Left cardiac atrium (tissue), 4 donors: ENCODE data around the gene ANKMY1. TPM values are rescaled to one million over a fixed set of nuclear protein-coding genes. Genes with fewer than 3 reads are reported as not detected.
A peak's percentile ranks its signal among the peaks of the same experiment; 100 is the strongest.

Experiments used
- ATAC-seq, 2 donors: fragments of 200-7000 bp; cut with Tn5 transposase; one replicate each; pipeline ENCODE4 v1.9.1; 2020; ENCODE audit warnings: mild to moderate bottlenecking in 2 of 2, moderate library complexity in 2 of 2
- DNase-seq: peaks from one replicate; pipeline ENCODE4 v3.0.0-alpha.2; 2020
- intact Hi-C, 2 donors: fragments of 100-400 bp; cut with DNase I; formaldehyde crosslinking; loops; one replicate each; pipeline versions ENCODE4 v1.14.1 to v1.15.1; 2022 to 2023
- total RNA-seq, 2 donors: library from RNA; stranded (reverse); fragmentation: NEBNext Ultra II Directional; extraction: Animal tissue kit (Norgen Biotek cat#: 25700); gene quantifications; one replicate each; pipeline ENCODE4 v1.2.1, GENCODE V29; 2021
- donor health status: DM: no; HTN: yes; CAD: no.
- donor health status: DM: no; HTN: yes; CAD: no; lungs with severe emphysema.
- donor health status: DM: yes; HTN: yes; CAD: no.
- donor health status: Dilated cardiomyopathy.

The ANKMY1 gene
- total RNA-seq, 2 donors from 2014 or later, result 4.9 to 8.1 TPM

DNA sequence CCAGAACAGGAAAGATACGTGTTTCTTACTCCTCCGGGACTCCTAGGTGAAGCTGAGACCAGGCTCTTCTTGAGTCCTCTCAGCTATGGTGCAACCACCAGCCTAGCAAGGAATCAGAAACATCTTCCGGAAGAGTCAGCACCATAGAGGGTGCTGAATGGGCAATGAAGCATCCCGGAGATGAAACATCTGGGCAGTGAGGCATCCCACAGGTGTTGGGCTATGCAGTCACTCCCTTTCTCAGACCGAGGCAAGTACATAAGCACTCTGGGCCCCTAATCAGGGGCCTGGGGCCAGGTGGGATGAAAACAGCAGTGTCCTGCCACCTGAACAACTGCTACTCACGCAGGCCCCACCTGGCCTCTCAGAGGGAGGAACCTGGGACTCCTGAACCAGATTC lies 27.3 kb upstream of the ANKMY1 start:
- peak; percentile 14 for DNase-seq
- no peak for ATAC-seq

DNA sequence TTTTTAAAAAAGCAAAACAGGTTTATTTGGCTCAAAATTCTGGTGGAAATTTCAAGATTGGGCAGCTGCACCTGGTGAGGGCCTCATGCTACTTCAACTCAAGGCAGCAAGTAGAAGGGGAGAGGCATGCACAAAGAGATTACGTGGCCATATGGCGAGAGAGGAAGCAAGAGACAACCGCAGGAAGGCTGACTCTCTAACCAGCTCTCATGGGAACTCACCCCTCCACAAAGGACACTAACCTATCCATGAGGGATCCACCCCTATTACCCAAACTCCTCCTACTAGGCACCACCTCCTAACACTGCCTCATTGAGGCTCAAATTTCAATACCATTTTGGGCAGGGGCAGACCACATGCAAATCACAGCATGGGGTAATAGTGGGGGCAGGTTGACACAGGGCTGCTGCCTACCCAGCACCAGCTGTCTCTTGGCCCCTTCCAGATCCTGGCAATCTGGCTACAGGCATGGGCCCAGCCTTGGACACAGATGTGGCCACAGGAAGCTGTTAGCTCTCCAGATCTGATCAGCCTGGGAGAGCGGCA lies 26.8 kb upstream of the ANKMY1 start:
- intact Hi-C loops, result no loop called here
- ATAC-seq, result no peak

More for the DNA sequence above, 27.3 kb upstream of the ANKMY1 start:
- intact Hi-C loops, result no loop called here

DNA sequence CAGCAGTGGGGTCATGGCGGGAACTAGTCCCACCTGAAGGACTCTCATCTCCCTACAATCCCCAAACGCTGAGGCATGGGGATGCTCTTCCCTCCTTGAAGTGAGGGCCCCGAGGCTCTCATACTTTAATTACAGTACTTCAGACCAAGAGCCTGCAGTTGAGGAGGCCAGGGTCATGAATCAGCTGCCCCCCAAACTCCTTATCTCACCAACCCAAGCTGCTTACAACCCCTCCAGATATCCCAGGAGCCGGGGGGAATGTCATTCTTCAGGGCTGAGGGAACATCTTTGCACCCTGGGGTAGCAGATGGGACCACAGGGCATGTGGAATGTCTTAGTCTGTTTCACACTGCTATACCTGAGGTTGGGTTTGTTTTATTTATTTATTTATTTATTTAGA lies 26.0 kb upstream of the ANKMY1 start:
- DNase-seq (no peak), ATAC-seq (no peak)
- intact Hi-C loops, result no loop called here

More for the DNA sequence above, 26.8 kb upstream of the ANKMY1 start:
- DNase-seq, result peak; percentile 3

- ATAC-seq, result no peak
- DNase-seq, result no peak
- intact Hi-C loops, result no loop called here
These were observed 25.0 kb upstream of the ANKMY1 start for GRCh38 chr2:240582781-240583180.

DNA sequence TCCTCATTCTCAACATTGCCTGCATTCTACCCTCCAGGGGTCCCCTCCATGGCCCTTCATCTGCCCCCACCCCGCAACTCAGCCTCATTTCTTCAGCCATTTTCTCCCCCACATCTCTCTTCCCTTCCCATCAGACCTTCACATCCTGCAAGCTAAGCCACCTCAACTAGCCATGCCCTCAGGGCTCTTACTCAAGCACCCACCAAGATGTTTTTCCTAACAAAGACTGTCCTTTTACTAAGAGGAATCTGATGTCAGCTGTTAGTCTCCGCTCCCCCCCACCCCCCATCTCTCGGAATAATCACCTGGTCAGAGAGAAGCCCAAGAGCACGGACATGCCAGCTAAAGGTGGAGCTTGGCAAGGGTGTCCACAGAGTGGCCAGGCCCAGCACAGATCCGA lies 24.0 kb upstream of the ANKMY1 start:
- ATAC-seq (no peak), DNase-seq (no peak)
- intact Hi-C loops, result no loop called here

DNA sequence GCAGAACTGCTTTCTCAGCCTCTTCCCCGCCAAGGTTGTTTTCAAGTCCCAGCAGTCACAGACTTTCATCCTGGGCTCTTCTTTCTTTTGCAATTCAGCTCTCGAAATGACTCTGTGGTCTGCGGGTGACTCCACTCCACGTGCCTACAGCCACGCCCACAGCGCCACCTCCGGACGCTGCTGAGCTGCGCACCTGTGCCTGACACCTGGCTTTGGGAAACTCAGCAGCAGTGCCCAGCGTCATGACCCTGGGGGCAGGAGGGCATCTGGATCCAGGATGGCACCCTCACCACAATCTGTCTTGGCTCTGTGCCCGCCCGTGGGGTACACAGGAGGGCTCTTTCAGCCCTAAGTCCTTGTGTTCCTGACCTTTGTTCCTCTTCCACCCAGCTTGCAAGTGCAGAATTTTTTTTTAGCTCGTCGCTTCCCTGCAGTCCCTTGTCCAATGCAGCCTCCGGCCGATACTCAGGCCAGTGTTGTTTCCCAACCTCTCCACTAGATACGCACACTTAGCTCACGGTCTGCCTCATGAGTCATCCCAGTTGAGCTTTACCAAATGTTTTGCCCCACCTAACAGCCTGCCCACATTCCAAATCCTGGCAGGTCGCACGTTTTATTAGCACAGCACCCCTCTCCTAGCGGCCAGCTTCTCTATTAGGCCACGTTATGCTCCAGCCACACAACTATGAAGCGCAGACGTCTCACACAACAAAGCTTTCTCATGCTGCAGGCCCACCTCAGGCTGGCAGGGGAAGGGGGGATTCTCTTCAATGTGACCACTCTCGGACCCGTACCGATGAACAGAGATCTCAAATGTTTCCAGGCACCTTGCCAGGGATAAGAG lies 22.2 kb upstream of the ANKMY1 start:
- intact Hi-C loops, result no loop called here
- DNase-seq (peak; percentile 63), ATAC-seq (peak; percentile 84 to 87)

- ATAC-seq (no peak), DNase-seq (no peak)
- intact Hi-C loops, result no loop called here
These were observed 21.4 kb upstream of the ANKMY1 start for GRCh38 chr2:240579071-240579762.

DNA sequence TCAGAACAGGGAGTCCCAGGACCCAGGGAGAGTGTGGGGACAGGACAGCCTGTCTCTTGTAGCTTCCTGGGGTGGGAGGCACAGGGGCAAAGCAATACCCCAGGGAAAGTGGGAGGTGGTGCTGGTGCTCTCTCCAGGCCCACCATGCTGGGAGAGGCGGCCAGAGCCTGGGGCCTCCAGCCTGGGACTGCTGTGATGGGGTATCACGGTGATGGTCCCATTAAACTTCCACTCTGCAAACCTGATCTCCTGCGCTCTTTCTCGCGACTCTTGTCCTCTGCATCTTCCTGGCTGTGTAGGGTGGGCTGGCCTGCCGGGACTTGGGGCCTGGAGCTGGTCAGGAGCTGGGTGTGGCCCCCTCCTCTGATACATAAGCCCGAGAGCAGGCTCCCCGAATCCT lies 20.7 kb upstream of the ANKMY1 start:
- no peak for ATAC-seq

DNA sequence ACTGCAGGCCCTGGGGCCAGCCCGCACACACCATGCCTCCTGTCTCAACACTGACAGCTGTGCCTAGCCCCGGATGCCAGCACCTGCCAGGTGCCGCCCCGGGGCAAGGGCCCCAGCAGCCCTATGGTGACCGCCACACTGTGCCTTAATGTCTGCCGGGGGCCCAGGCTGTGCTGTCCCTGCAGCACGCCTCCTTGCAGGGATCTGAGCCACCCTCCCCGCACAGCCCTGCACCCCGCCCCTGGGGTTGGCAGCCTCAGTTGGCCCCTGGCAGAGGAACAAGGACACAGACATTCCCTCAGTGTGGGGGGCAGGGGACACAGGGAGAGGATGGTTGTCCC lies 20.3 kb upstream of the ANKMY1 start:
- no peak for DNase-seq
- no peak for ATAC-seq
- intact Hi-C loops, result no loop called here

More for the DNA sequence above, 20.7 kb upstream of the ANKMY1 start:
- intact Hi-C loops, result no loop called here
- no peak for DNase-seq

DNA sequence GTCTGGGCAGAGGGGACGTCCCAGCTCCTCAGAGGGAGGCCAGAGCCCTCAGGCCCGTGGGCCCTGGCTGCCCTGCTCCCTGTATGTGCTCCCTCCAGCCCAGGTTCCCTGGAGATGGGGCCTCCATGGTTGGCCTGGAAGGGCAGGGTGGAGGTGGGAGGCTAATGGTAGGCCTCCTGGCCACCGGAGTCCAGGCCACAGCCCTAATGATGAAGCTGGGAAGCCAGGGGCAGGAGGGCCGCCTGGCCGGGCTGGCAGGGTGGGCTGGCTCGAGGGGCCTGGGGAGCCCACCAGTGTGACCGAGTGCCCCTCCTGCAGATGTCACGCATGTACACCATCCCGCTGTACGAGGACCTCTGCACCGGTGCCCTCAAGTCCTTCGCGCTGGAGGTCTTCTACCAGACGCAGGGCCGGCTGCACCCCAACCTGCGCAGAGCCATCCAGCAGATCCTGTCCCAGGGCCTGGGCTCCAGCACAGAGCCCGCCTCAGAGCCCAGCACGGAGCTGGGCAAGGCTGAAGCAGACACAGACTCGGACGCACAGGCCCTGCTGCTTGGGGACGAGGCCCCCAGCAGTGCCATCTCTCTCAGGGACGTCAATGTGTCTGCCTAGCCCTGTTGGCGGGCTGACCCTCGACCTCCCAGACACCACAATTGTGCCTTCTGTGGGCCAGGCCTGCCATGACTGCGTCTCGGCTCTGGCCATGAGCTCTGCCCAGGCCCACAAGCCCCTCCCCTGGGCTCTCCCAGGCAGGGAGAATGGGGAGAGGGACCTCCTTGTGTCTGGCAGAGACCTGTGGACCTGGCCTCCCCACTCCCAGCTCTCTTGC lies 19.7 kb upstream of the ANKMY1 start:
- ATAC-seq (no peak), DNase-seq (no peak)
- intact Hi-C loops, result no loop called here

DNA sequence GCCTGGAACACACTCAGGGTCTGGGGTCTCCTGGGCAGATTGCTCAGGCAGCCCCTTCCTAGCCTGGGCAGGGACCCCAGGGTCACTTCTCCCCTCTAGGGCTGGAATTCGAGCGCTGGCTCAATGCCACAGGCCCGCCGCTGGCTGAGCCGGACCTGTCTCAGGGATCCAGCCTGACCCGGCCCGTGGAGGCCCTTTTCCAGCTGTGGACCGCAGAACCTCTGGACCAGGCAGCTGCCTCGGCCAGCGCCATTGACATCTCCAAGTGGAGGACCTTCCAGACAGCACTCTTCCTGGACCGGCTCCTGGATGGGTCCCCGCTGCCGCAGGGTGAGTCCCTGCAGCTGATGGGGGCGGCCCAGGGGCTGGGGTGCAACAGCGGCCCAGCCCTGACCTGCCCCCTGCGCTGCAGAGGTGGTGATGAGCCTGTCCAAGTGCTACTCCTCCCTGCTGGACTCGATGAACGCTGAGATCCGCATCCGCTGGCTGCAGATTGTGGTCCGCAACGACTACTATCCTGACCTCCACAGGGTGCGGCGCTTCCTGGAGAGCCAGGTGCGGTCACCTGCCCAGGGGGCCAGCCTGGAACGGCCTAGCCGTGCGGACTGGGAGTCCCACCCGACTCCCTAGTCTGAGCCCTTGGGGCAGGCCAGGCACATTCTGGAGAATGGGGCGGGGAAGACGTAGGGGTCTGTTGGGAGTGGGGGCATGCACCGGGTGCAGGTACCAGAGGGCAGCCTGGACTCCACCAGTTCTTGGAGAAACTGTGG lies 18.8 kb upstream of the ANKMY1 start:
- DNase-seq (no peak), ATAC-seq (no peak)

GRCh38 chr2:240576036-240576435 lies 18.2 kb upstream of the ANKMY1 start:
- ATAC-seq (no peak), DNase-seq (no peak)
- intact Hi-C loops, result no loop called here

More for the DNA sequence above, 18.8 kb upstream of the ANKMY1 start:
- intact Hi-C loops, result no loop called here

DNA sequence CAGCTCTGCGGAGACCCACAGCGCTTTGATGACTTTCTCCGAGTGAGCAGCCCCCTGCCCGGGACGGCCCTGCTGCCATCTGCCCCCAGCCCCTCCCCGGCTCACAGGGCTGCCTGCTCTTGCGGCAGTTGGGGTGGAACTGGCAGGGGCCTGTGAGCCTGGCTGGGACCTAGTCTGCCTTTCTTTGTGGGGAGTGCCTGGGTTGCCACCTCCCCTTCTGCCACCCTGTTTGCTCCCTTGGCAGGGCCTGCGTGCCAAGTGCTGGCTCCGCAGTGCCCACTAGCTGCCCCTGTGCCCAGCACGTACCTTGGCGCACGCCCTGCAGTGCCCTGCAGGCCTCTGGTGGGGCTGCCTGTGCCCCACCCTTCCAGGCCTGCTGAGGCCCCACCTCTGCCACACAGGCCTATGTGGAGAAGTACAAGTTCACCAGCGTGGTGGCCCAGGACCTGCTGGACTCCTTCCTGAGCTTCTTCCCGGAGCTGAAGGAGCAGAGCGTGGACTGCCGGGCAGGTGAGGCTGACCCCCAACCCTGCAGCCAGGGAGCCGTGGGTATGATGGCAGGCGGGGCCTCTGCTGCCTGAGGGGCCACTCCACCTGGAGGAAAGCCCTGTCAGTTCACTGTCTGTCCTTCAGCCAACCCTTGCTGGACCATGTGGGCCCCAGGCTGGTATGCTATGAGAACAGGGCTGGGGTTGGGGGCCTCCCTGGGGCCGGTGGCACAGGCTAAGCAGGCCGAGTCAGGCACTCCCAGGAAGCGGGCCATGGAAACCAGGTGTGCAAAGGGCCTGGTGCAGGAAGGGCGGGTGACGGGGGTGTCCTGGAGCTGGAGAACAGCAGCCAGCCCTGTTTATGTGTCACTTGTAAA lies 17.5 kb upstream of the ANKMY1 start:
- peak; percentile 16 for DNase-seq
- intact Hi-C loops, result no loop called here
- ATAC-seq, result no peak

- DNase-seq, result peak; percentile 20
- no peak for ATAC-seq
- intact Hi-C loops, result no loop called here
These were observed 16.8 kb upstream of the ANKMY1 start for GRCh38 chr2:240574386-240575100.

DNA sequence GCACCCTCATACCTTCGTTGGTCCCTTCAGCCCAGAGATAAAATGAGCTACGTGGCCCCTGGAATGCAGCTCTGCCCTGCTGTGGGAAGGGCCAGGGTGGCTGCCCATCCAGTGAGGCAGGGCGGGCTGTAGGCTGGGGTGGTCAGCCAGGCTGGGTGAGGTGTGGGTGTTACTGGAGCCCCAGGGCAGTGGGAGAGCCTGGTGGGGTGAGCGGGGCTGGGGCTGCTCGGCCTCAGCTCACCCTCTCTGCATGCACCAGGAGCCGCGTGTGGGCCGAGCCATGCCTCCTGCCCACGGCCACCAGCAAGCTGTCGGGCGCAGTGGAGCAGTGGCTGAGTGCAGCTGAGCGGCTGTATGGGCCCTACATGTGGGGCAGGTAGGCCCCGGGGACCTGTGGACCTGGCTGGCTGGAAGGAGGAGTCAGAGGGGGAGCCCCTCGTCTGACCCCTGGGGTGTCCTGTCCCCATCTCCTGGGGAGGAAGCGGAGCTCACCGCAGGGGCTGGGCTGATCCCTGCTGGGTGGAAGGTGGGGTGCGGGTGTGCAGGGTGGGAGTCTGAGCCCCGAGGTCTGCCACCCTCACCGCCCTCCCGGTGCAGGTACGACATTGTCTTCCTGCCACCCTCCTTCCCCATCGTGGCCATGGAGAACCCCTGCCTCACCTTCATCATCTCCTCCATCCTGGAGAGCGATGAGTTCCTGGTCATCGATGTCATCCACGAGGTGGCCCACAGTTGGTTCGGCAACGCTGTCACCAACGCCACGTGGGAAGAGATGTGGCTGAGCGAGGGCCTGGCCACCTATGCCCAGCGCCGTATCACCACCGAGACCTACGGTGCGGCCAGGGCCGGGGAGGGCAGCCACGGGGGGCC lies 16.0 kb upstream of the ANKMY1 start:
- no peak for ATAC-seq
- peak; percentile 16 for DNase-seq
- intact Hi-C loops, result no loop called here

GRCh38 chr2:240573071-240573515 lies 15.3 kb upstream of the ANKMY1 start:
- DNase-seq (peak; percentile 22), ATAC-seq (no peak)
- intact Hi-C loops, result no loop called here
